Osteoblast (primary cell): ENCODE results near the gene SRGAP2C. TPM values are rescaled to one million over a fixed set of nuclear protein-coding genes. Genes with fewer than 3 reads are reported as not detected.
A peak's percentile ranks its signal among the peaks of the same experiment; 100 is the strongest.
"Not testable (repeated sequence)": the region's sequence is repeated elsewhere in the genome, so short reads cannot be mapped to it uniquely, and the experiment has no call there.

Experiments
- DNase-seq: peaks from one replicate; pipeline ENCODE4 v3.0.0; 2011; ENCODE audit warnings: low spot score, mixed read lengths; ENCODE audit not compliant: insufficient read length; ENCODE audit errors: missing footprints
- H2AFZ ChIP-seq: 2 replicates; pipeline ENCODE4 v1.6.0; 2011; ENCODE audit warnings: mild to moderate bottlenecking, low read length
- H3K27ac ChIP-seq: 2 replicates; pipeline ENCODE4 v1.5.1; 2011; ENCODE audit warnings: mild to moderate bottlenecking, low read depth, low read length, moderate library complexity
- H3K27me3 ChIP-seq: 2 replicates; pipeline ENCODE4 v1.6.0; 2012; ENCODE audit warnings: mild to moderate bottlenecking, control low read depth, inconsistent platforms, low read length, moderate library complexity; ENCODE audit not compliant: insufficient read depth
- H3K36me3 ChIP-seq: 2 replicates; pipeline ENCODE4 v1.5.1; 2011; ENCODE audit warnings: mild to moderate bottlenecking, low read length, control low read depth, moderate library complexity; ENCODE audit not compliant: insufficient read depth
- H3K4me1 ChIP-seq: 2 replicates; pipeline ENCODE4 v1.5.1; 2011; ENCODE audit warnings: mild to moderate bottlenecking, low read length, control low read depth, moderate library complexity; ENCODE audit not compliant: insufficient read depth
- H3K4me2 ChIP-seq: 2 replicates; pipeline ENCODE4 v1.6.0; 2011; ENCODE audit warnings: mild to moderate bottlenecking, low read length; ENCODE audit not compliant: insufficient read depth
- H3K4me3 ChIP-seq: fragments of 200-600 bp; sonication (generic); 3 replicates; pipeline ENCODE4 v1.5.1; 2012; ENCODE audit warnings: mild to moderate bottlenecking, low read length, inconsistent platforms; ENCODE audit not compliant: insufficient read depth
- H3K79me2 ChIP-seq: 2 replicates; pipeline ENCODE4 v1.6.0; 2012; ENCODE audit warnings: mild to moderate bottlenecking, low read length, control low read depth, inconsistent platforms; ENCODE audit not compliant: insufficient read depth
- H3K9me3 ChIP-seq: 2 replicates; pipeline ENCODE4 v1.5.1; 2011; ENCODE audit warnings: low read depth, low read length, control low read depth
- H4K20me1 ChIP-seq: 2 replicates; pipeline ENCODE4 v1.6.0; 2012; ENCODE audit warnings: mild to moderate bottlenecking, low read length, control low read depth; ENCODE audit not compliant: insufficient read depth
- total RNA-seq: library from RNA; depleted of rRNA; stranded (reverse); fragments of >200 nt; gene quantifications from 2 replicates; pipeline ENCODE4 v1.2.3, GENCODE V29; 2012
- TF ChIP-seq, protein P1 (sequence below): IDR thresholded peaks from 2 replicates; pipeline ENCODE4 v1.5.1; 2011; ENCODE audit warnings: mild to moderate bottlenecking, low read depth, low read length, moderate library complexity; ENCODE audit errors: extremely low read depth

Gene SRGAP2C
- total RNA-seq, 1 donor: 36.9 TPM

DNA sequence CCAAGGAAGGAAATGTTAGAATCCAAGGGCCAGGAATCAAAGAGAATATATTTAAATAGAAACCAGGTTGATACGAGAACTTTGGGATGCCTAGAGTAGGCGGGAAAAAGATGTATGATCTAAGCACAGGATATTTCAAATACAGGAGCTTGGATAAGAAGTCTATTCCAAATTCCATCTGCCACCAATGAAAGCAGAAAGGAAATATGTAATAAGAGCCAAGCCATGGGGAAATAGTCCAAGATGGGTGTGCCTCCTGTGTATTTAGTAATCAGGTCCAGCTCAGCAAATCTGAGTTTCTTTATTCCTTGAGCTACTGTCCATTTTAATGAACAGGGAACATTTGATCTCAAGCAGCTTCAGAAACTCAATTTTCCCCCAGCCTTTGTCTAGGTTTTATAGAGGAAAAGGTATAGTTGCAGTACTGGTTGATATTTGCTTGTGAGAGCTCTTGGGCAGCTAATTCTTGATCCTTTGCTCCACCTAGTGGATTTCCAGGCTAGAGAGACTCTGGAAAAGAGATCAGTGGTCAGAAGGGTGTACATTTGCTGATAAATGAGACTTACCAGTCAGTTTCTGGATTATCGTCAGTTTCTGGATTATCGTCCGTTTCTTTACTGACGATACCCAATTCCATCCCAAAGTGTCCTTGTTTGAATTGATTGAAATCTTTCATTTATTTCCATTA lies 29.0 kb upstream of the SRGAP2C start:
- not testable (repeated sequence) for H3K4me3 ChIP-seq, H3K27ac ChIP-seq, H3K4me1 ChIP-seq, H3K9me3 ChIP-seq, H2AFZ ChIP-seq, H3K27me3 ChIP-seq, DNase-seq, H3K4me2 ChIP-seq, H3K36me3 ChIP-seq, H3K79me2 ChIP-seq, H4K20me1 ChIP-seq
- TF ChIP-seq, protein P1, sequence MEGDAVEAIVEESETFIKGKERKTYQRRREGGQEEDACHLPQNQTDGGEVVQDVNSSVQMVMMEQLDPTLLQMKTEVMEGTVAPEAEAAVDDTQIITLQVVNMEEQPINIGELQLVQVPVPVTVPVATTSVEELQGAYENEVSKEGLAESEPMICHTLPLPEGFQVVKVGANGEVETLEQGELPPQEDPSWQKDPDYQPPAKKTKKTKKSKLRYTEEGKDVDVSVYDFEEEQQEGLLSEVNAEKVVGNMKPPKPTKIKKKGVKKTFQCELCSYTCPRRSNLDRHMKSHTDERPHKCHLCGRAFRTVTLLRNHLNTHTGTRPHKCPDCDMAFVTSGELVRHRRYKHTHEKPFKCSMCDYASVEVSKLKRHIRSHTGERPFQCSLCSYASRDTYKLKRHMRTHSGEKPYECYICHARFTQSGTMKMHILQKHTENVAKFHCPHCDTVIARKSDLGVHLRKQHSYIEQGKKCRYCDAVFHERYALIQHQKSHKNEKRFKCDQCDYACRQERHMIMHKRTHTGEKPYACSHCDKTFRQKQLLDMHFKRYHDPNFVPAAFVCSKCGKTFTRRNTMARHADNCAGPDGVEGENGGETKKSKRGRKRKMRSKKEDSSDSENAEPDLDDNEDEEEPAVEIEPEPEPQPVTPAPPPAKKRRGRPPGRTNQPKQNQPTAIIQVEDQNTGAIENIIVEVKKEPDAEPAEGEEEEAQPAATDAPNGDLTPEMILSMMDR: peak; percentile 18

DNA sequence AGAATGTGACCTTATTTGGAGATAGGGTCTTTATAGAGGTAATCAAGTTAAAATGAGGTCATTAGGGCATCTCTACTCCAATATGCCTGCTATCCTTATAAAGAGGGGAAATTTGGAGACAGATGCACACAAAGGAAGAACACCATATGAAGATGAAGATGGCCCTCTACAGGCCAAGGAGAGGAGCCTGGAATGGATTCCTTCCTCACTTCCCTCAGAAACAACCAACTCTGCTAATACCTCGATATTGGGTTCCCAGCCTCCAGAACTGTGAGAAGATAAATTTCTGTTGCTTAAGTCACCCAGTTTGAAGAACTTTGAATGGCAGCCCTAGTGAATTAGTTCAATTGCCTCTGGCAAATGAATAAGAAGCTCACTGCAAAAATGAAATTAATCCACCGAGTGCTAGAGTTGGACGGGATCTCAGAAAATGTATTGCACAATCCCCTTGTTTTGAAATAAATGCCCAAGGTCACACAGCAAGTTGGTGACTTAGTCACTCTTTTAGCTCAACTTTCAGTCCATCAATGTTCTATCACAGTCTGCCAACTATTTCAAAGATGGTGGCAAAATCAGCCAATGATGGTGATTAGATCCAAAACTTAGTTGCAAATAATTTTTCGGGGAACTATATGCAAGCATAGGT lies 27.7 kb upstream of the SRGAP2C start:
- not testable (repeated sequence) for H4K20me1 ChIP-seq, DNase-seq, H3K4me3 ChIP-seq, H3K9me3 ChIP-seq, H2AFZ ChIP-seq, H3K4me1 ChIP-seq, H3K79me2 ChIP-seq, H3K4me2 ChIP-seq, H3K36me3 ChIP-seq, H3K27me3 ChIP-seq, H3K27ac ChIP-seq

DNA sequence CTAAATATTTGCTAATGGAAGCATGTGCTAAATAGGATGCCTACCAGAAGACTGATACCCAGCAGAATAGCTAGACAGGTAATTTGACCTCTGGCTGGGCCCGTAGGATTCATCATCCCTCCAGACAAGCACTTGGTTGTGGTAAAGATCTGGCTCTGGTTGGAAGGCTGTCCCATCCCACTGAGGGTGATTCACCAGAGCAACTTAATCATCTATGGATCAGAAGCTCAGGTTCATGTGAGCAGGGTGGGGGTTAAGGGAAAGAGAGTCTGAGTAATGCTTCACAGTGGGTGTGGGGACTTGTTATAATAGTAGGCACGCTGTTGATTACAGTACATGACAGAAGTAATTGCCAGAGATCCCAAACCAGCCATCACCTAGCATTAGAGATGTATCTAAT lies 27.2 kb upstream of the SRGAP2C start:
- H3K27me3 ChIP-seq, H3K79me2 ChIP-seq, H3K4me1 ChIP-seq, H4K20me1 ChIP-seq, H3K4me2 ChIP-seq, H3K9me3 ChIP-seq, DNase-seq, H3K4me3 ChIP-seq, H2AFZ ChIP-seq, H3K27ac ChIP-seq, H3K36me3 ChIP-seq: not testable (repeated sequence)

DNA sequence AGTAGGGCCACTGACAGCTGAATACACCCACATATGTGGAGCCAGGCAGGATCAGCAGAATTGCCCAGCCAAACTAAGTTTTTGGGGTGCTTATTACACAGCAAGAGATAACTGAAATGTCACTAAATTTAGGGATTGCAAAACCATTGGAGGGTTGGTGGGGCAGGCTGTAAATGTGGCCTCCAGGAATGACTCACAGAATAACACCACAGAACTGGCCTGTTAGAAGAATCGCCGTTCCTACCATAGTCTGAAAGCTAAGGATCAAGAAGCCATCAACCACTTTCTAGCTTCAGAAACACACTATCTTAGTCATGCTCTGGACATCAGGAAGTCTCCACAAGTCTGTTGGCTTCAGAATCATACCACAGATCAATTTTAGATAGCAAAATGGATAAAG lies 24.7 kb upstream of the SRGAP2C start:
- H3K4me3 ChIP-seq, H3K79me2 ChIP-seq, H4K20me1 ChIP-seq, H2AFZ ChIP-seq, DNase-seq, H3K36me3 ChIP-seq, H3K27ac ChIP-seq, H3K4me2 ChIP-seq, H3K27me3 ChIP-seq, H3K4me1 ChIP-seq, H3K9me3 ChIP-seq: not testable (repeated sequence)

DNA sequence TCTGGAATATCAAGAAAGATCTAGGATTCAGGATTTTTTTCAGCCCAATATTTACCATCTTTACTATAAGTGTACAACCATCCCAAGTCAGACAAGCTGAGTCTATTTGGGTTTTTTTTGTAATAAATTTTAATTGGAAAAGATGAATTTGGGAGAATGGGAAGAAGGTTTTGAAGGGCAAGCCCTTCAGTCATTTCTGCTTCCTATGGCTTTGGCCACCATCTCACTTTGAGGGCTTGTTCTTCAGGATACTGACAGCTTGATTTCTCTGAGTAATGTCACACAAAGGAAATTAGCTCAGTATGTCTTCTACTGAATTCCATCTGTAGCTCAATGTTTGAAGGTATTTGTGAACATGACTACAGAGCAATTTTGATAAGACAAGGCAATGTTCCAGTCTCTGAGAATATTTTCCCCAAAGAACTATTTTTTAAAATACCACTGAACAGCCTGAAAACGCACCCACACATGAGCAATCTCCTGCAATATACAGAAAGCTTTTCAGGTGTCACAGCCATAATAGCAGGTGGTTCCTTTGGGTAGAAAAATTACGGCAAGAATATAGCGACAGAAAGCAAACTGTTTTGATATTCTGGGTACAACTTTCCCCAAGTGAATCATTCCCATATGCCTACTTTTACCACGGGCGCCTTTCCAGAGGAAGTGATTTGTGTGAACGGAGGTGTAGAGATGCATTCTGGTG lies 23.4 kb upstream of the SRGAP2C start:
- H2AFZ ChIP-seq, DNase-seq, H3K36me3 ChIP-seq, H4K20me1 ChIP-seq, H3K4me2 ChIP-seq, H3K27me3 ChIP-seq, H3K27ac ChIP-seq, H3K79me2 ChIP-seq, H3K9me3 ChIP-seq, H3K4me1 ChIP-seq, H3K4me3 ChIP-seq: not testable (repeated sequence)

DNA sequence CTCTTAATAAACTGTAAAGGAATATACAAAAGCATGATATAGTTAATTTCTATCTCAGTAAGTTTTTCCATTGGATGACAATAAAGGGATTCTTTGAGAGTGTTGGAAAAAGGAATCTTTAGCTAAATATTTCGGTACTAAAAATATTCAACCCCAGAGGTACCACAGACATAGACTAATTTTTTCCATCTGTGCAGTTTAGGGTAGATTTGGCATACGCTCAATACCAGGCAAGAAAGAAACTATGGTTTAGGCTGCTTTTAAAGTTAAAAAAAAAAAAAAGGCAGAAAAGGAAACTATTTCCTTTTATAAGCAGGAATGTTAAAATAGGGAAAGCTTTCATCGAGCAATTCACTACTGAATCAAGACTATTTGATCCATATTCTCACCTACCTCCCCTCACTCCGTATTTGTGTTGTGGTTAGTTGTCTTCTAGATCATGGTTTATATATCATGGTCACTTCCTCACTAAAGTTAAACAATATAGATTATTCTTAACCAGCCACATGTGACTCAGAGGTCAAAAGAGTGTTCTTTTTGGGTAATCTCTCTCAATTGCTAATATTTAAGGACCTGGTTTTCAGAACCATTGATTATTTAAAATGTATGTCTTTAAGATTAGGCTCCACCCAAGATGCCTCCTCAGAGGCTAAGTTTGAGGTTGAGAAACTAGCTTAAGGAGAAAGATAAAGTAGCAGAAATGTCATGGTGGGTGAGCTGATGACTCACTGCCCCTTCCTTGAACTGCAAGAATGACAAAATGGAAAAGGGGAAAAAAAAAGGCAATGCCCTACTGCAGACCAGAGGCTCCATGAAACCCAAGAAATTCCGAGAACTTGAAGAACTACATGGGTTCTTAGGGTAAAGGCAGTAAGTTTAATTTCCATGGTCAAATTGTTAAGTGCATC lies 20.7 kb upstream of the SRGAP2C start:
- H4K20me1 ChIP-seq, DNase-seq, H3K4me3 ChIP-seq, H3K36me3 ChIP-seq, H2AFZ ChIP-seq, H3K27ac ChIP-seq, H3K79me2 ChIP-seq, H3K27me3 ChIP-seq, H3K9me3 ChIP-seq, H3K4me1 ChIP-seq, H3K4me2 ChIP-seq: not testable (repeated sequence)

DNA sequence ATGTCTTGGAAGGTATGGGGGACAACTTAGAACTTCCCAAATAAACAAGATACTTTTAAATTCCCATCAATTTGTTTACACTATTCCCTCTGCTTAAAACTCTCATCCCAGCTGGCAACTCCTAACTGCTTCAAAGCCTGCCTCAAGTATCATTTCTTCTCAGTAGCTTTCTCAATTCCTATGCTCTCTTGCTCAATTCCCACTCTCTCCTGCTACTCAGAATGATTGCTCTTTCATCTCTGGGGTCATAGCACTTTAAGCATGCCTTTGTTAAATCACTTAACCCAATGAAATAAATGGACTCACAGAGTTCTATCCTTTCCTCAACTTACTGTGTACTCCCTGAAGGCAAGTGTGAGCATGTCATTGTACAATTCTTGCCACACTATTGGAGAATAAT lies 19.5 kb upstream of the SRGAP2C start:
- DNase-seq, H4K20me1 ChIP-seq, H3K4me1 ChIP-seq, H3K9me3 ChIP-seq, H3K36me3 ChIP-seq, H3K4me2 ChIP-seq, H3K27me3 ChIP-seq, H2AFZ ChIP-seq, H3K4me3 ChIP-seq, H3K79me2 ChIP-seq, H3K27ac ChIP-seq: not testable (repeated sequence)
